ENCODE measurements around the gene TSPAN31.
A peak's percentile ranks its signal among the peaks of the same experiment; 100 is the strongest.

The TSPAN31 gene

GRCh38 chr12:57752668-57753000 is 7.8 kb downstream of the TSPAN31 start:
- DNase-seq (no peak), ATAC-seq (ENCODE audit: insufficient read depth, low read depth) (no peak)
- peak overlapping the region; percentile 69 for H3K27ac ChIP-seq (ENCODE audit: low read length)
- peak overlapping the region; percentile 34 for H3K9ac ChIP-seq (ENCODE audit: low read depth, low read length)
- peak overlapping the region; percentile 54 for H2AFZ ChIP-seq (ENCODE audit: low read depth, low read length)
- H3K36me3 ChIP-seq (ENCODE audit: insufficient read depth, low read length) = peaks cover 50% of the 10 kb centered on the region
- peak overlapping the region; percentile 93 for H3K4me2 ChIP-seq (ENCODE audit: insufficient read depth, low read length)
- no peak for TF ChIP-seq CTCF (IDR thresholded peaks at IDR 0.05; ENCODE audit: borderline replicate concordance, extremely low read depth, low read length, poor library complexity, severe bottlenecking)
- no peak for TF ChIP-seq EZH2 (IDR thresholded peaks at IDR 0.05; ENCODE audit: borderline replicate concordance, low read depth, low read length, severe bottlenecking)
- H3K4me1 ChIP-seq (ENCODE audit: insufficient read depth, low read length) = peaks cover 57% of the 10 kb centered on the region
- peaks cover 52% of the 10 kb centered on the region for H3K79me2 ChIP-seq (ENCODE audit: insufficient read depth, low read length)
- H3K4me3 ChIP-seq (ENCODE audit: low read depth in 1 of 2, low read length in 2 of 2) = peak overlapping the region in 1 of 2 experiments; percentile 85; a peak in 2 of 4 replicates
- H3K27me3 ChIP-seq (ENCODE audit: insufficient read depth, low read length, poor library complexity) = no peaks in the 10 kb centered on the region
- no peaks in the 10 kb centered on the region for H3K9me3 ChIP-seq (ENCODE audit: insufficient read depth, low read length, severe bottlenecking)
- peaks cover 26% of the 10 kb centered on the region for H4K20me1 ChIP-seq (ENCODE audit: insufficient read depth, low read length)

GRCh38 chr12:57753756-57754337 is 9.0 kb downstream of the TSPAN31 start:
- H3K27ac ChIP-seq (ENCODE audit: low read length) = no peak overlapping the region; the same call in 1 of the 2 replicates
- peaks cover 50% of the 10 kb centered on the region for H3K36me3 ChIP-seq (ENCODE audit: insufficient read depth, low read length)
- TF ChIP-seq EZH2 (IDR thresholded peaks at IDR 0.05; ENCODE audit: borderline replicate concordance, low read depth, low read length, severe bottlenecking) = no peak
- TF ChIP-seq CTCF (IDR thresholded peaks at IDR 0.05; ENCODE audit: borderline replicate concordance, extremely low read depth, low read length, poor library complexity, severe bottlenecking) = no peak
- H3K9ac ChIP-seq (ENCODE audit: low read depth, low read length) = peak overlapping the region; percentile 29; the same call in 1 of the 2 replicates
- H2AFZ ChIP-seq (ENCODE audit: low read depth, low read length) = peak overlapping the region; percentile 71; the same call in 1 of the 2 replicates
- no peaks in the 10 kb centered on the region for H3K27me3 ChIP-seq (ENCODE audit: insufficient read depth, low read length, poor library complexity)
- ATAC-seq (ENCODE audit: insufficient read depth, low read depth) = no peak
- no peak for DNase-seq
- peaks cover 52% of the 10 kb centered on the region for H3K79me2 ChIP-seq (ENCODE audit: insufficient read depth, low read length)
- peaks cover 57% of the 10 kb centered on the region for H3K4me1 ChIP-seq (ENCODE audit: insufficient read depth, low read length)
- peaks cover 36% of the 10 kb centered on the region for H4K20me1 ChIP-seq (ENCODE audit: insufficient read depth, low read length)
- no peaks in the 10 kb centered on the region for H3K9me3 ChIP-seq (ENCODE audit: insufficient read depth, low read length, severe bottlenecking)
- H3K4me2 ChIP-seq (ENCODE audit: insufficient read depth, low read length) = peak overlapping the region; percentile 80; the same call in 1 of the 2 replicates
- H3K4me3 ChIP-seq (ENCODE audit: low read depth in 1 of 2, low read length in 2 of 2) = peak overlapping the region in 1 of 2 experiments; percentile 68; a peak in 1 of 4 replicates

- TF ChIP-seq EZH2 (IDR thresholded peaks at IDR 0.05; ENCODE audit: borderline replicate concordance, low read depth, low read length, severe bottlenecking) = no peak
- no peak for TF ChIP-seq CTCF (IDR thresholded peaks at IDR 0.05; ENCODE audit: borderline replicate concordance, extremely low read depth, low read length, poor library complexity, severe bottlenecking)
- no peaks in the 10 kb centered on the region for H3K27me3 ChIP-seq (ENCODE audit: insufficient read depth, low read length, poor library complexity)
- H2AFZ ChIP-seq (ENCODE audit: low read depth, low read length) = peak within 1 kb of the TSS; percentile 71
- peaks cover 53% of the 10 kb centered on the region for H3K4me1 ChIP-seq (ENCODE audit: insufficient read depth, low read length)
- peak within 1 kb of the TSS; percentile 70 for H3K9ac ChIP-seq (ENCODE audit: low read depth, low read length)
- peak within 1 kb of the TSS; percentile 80 for H3K4me2 ChIP-seq (ENCODE audit: insufficient read depth, low read length)
- peaks cover 37% of the 10 kb centered on the region for H4K20me1 ChIP-seq (ENCODE audit: insufficient read depth, low read length)
- no peaks in the 10 kb centered on the region for H3K9me3 ChIP-seq (ENCODE audit: insufficient read depth, low read length, severe bottlenecking)
- H3K79me2 ChIP-seq (ENCODE audit: insufficient read depth, low read length) = peaks cover 44% of the 10 kb centered on the region
- H3K4me3 ChIP-seq (ENCODE audit: low read depth in 1 of 2, low read length in 2 of 2) = peak within 1 kb of the TSS; percentile 56 to 68; a peak in 3 of 4 replicates
- ATAC-seq (ENCODE audit: insufficient read depth, low read depth) = peak; percentile 59
- peaks cover 47% of the 10 kb centered on the region for H3K36me3 ChIP-seq (ENCODE audit: insufficient read depth, low read length)
- peak within 1 kb of the TSS; percentile 53; the same call in 1 of the 2 replicates for H3K27ac ChIP-seq (ENCODE audit: low read length)
- peak; percentile 89 for DNase-seq
These were observed 9.8 kb downstream of the TSPAN31 start, which contains the start of gene MARCHF9 for GRCh38 chr12:57754411-57755193. MARCHF9 (plus strand) TSS chr12:57755103; CDS start chr12:57755529, 426 bp downstream.

Measured in DND-41 (cell line).